Activated CD8-positive, alpha-beta memory T cell treated with anti-CD3 and anti-CD28 coated beads for 24 hours (primary cell): ENCODE results near the gene CDKN2AIPNL.
"Not testable (repeated sequence)": the region's sequence is repeated elsewhere in the genome, so short reads cannot be mapped to it uniquely, and the experiment has no call there.

Source experiments
- DNase-seq: peaks from one replicate; pipeline ENCODE4 v3.0.0-alpha.2; 2020

The CDKN2AIPNL gene

GRCh38 chr5:134437847-134438581 is 26.3 kb upstream of the CDKN2AIPNL start:
- DNase-seq, result no peak

GRCh38 chr5:134437340-134437846 is 25.7 kb upstream of the CDKN2AIPNL start:
- no peak for DNase-seq

GRCh38 chr5:134436523-134437339 is 25.1 kb upstream of the CDKN2AIPNL start:
- peak; percentile 75 for DNase-seq

- no peak for DNase-seq
Measured at GRCh38 chr5:134435560-134435959, 23.9 kb upstream of the CDKN2AIPNL start.

- DNase-seq, result no peak
Measured at GRCh38 chr5:134432677-134433359, 21.1 kb upstream of the CDKN2AIPNL start.

- no peak for DNase-seq
Measured at GRCh38 chr5:134432174-134432573, 20.5 kb upstream of the CDKN2AIPNL start.

- DNase-seq, result no peak
Measured at GRCh38 chr5:134430001-134430569, 18.4 kb upstream of the CDKN2AIPNL start.

- DNase-seq, result no peak
Measured at GRCh38 chr5:134427540-134428041, 15.9 kb upstream of the CDKN2AIPNL start.

- no peak for DNase-seq
Measured at GRCh38 chr5:134426361-134426760, 14.7 kb upstream of the CDKN2AIPNL start.

- no peak for DNase-seq
Measured at GRCh38 chr5:134423376-134423775, 11.7 kb upstream of the CDKN2AIPNL start.

GRCh38 chr5:134422791-134423365 is 11.2 kb upstream of the CDKN2AIPNL start:
- no peak for DNase-seq

GRCh38 chr5:134421038-134421437 is 9.4 kb upstream of the CDKN2AIPNL start:
- DNase-seq, result not testable (repeated sequence)

GRCh38 chr5:134420343-134420742 is 8.7 kb upstream of the CDKN2AIPNL start:
- no peak for DNase-seq

GRCh38 chr5:134418958-134419357 is 7.3 kb upstream of the CDKN2AIPNL start:
- no peak for DNase-seq

GRCh38 chr5:134417707-134418106 is 6.0 kb upstream of the CDKN2AIPNL start:
- DNase-seq, result no peak

GRCh38 chr5:134413046-134413445 is 1.4 kb upstream of the CDKN2AIPNL start:
- no peak for DNase-seq

GRCh38 chr5:134411228-134411545 is 494 bp downstream of the CDKN2AIPNL start:
- no peak for DNase-seq

GRCh38 chr5:134410822-134411221 is 859 bp downstream of the CDKN2AIPNL start:
- no peak for DNase-seq

GRCh38 chr5:134409321-134409720 is 2.4 kb downstream of the CDKN2AIPNL start:
- DNase-seq, result no peak

GRCh38 chr5:134406390-134406789 is 5.3 kb downstream of the CDKN2AIPNL start:
- DNase-seq, result no peak

GRCh38 chr5:134403951-134404350 is 7.7 kb downstream of the CDKN2AIPNL start:
- no peak for DNase-seq

- no peak for DNase-seq
Measured at GRCh38 chr5:134398609-134399155, 13.0 kb downstream of the CDKN2AIPNL start.
